CD14-positive monocyte (primary cell): ENCODE data around the gene C1QA. TPM values are rescaled to one million over a fixed set of nuclear protein-coding genes. Genes with fewer than 3 reads are reported as not detected.

Experiments
- DNase-seq, 3 donors: peaks; one replicate each; pipeline ENCODE4 v3.0.0-alpha.2; 2011 to 2022
- H2AFZ ChIP-seq: 2 replicates; pipeline ENCODE4 v1.6.0; 2012; ENCODE audit warnings: mild to moderate bottlenecking, low read depth, low read length, inconsistent platforms; ENCODE audit not compliant: insufficient read depth, poor library complexity, severe bottlenecking
- H3K27ac ChIP-seq, 2 donors: 1 replicate in 1 of 2; 2 replicates in 1 of 2; pipeline ENCODE4 v1.5.1; 2012 to 2013; ENCODE audit warnings: low read length in 2 of 2, control low read depth in 1 of 2, inconsistent platforms in 1 of 2, low read depth in 1 of 2, mild to moderate bottlenecking in 1 of 2
- H3K27me3 ChIP-seq, 2 donors: one replicate each; pipeline versions ENCODE4 v1.6.0 to v1.6.1; 2011 to 2013; ENCODE audit warnings: low read length in 2 of 2; ENCODE audit not compliant: control insufficient read depth in 2 of 2, insufficient read depth in 2 of 2
- H3K36me3 ChIP-seq, 2 donors: replicated peaks in 1 of 2; 1 replicate in 1 of 2; 2 replicates in 1 of 2; pipeline versions ENCODE4 v1.5.1 to v1.6.1; 2012 to 2013; ENCODE audit warnings: low read length in 2 of 2, control low read depth in 1 of 2, inconsistent platforms in 1 of 2, mild to moderate bottlenecking in 1 of 2; ENCODE audit not compliant: insufficient read depth in 2 of 2, control insufficient read depth in 1 of 2
- H3K4me1 ChIP-seq, 2 donors: 1 replicate in 1 of 2; 2 replicates in 1 of 2; pipeline versions ENCODE4 v1.5.1 to v1.6.1; 2012 to 2013; ENCODE audit warnings: low read length in 2 of 2, control low read depth in 1 of 2, inconsistent platforms in 1 of 2, mild to moderate bottlenecking in 1 of 2, moderate library complexity in 1 of 2; ENCODE audit not compliant: insufficient read depth in 2 of 2, control insufficient read depth in 1 of 2
- H3K4me2 ChIP-seq: replicated peaks from 2 replicates; pipeline ENCODE3; 2012; ENCODE audit warnings: low read length, moderate library complexity, mild to moderate bottlenecking; ENCODE audit not compliant: poor library complexity, severe bottlenecking; ENCODE audit errors: extremely low read depth
- H3K4me3 ChIP-seq, 3 experiments: fragments of 200-600 bp in 1 of 3; sonication (generic) in 1 of 3; replicated peaks in 1 of 3; 1 replicate in 2 of 3; 2 replicates in 1 of 3; pipeline ENCODE4 v1.5.1; 2011 to 2013; ENCODE audit warnings: low read length in 3 of 3, mild to moderate bottlenecking in 3 of 3, control low read depth in 2 of 3, low read depth in 2 of 3, inconsistent platforms in 1 of 3, moderate library complexity in 1 of 3
- H3K79me2 ChIP-seq: 2 replicates; pipeline ENCODE4 v1.6.0; 2012; ENCODE audit warnings: mild to moderate bottlenecking, control low read depth, inconsistent platforms, low read length, moderate library complexity; ENCODE audit not compliant: insufficient read depth
- H3K9ac ChIP-seq: 2 replicates; pipeline ENCODE4 v1.6.0; 2017; ENCODE audit warnings: low read length, mild to moderate bottlenecking; ENCODE audit not compliant: insufficient read depth, poor library complexity, severe bottlenecking
- H3K9me3 ChIP-seq, 2 donors: replicated peaks in 1 of 2; 1 replicate in 1 of 2; 2 replicates in 1 of 2; pipeline versions ENCODE4 v1.5.1 to v1.6.1; 2012 to 2013; ENCODE audit warnings: low read length in 2 of 2, control low read depth in 1 of 2; ENCODE audit not compliant: control insufficient read depth in 1 of 2, insufficient read depth in 1 of 2
- H4K20me1 ChIP-seq: 2 replicates; pipeline ENCODE4 v1.6.0; 2012; ENCODE audit warnings: mild to moderate bottlenecking, low read length, control low read depth, moderate library complexity; ENCODE audit not compliant: insufficient read depth
- H3K27ac Mint-ChIP-seq, 7 donors: one replicate each; pipeline ENCODE4 v1.8.0; 2020; ENCODE audit warnings: mild to moderate bottlenecking in 7 of 7, mixed read lengths in 7 of 7, moderate library complexity in 6 of 7, inconsistent platforms in 2 of 7
- H3K27me3 Mint-ChIP-seq, 3 donors: one replicate each; pipeline ENCODE4 v1.8.0; 2021 to 2022; ENCODE audit warnings: low read depth in 3 of 3, mild to moderate bottlenecking in 3 of 3, mixed read lengths in 3 of 3, moderate library complexity in 3 of 3, inconsistent platforms in 1 of 3
- H3K36me3 Mint-ChIP-seq, 2 donors: one replicate each; pipeline ENCODE4 v1.8.0; 2020; ENCODE audit warnings: mixed read lengths in 2 of 2, inconsistent platforms in 1 of 2, mild to moderate bottlenecking in 1 of 2
- H3K4me1 Mint-ChIP-seq: one replicate; pipeline ENCODE4 v1.8.0; 2020; ENCODE audit warnings: mild to moderate bottlenecking, mixed read lengths
- H3K4me3 Mint-ChIP-seq, 2 donors: one replicate each; pipeline ENCODE4 v1.8.0; 2020; ENCODE audit warnings: mild to moderate bottlenecking in 2 of 2, mixed read lengths in 2 of 2, moderate library complexity in 1 of 2
- H3K9me3 Mint-ChIP-seq, 7 donors: one replicate each; pipeline ENCODE4 v1.8.0; 2020 to 2022; ENCODE audit warnings: mixed read lengths in 7 of 7, mild to moderate bottlenecking in 6 of 7, moderate library complexity in 6 of 7, inconsistent platforms in 2 of 7
- CTCF ChIP-seq: fragments of 200-600 bp; IDR thresholded peaks from one replicate; pipeline ENCODE4 v1.8.0; 2022; ENCODE audit warnings: antibody characterized with exemption, mild to moderate bottlenecking
- WGBS: methylation state at CpG from one replicate; pipeline ENCODE4 v1.1.5; 2013; ENCODE audit warnings: missing lambda C conversion rate; ENCODE audit not compliant: insufficient coverage; 5-methylcytosine and 5-hydroxymethylcytosine counted together
- intact Hi-C, 2 donors: fragments of 100-400 bp; cut with micrococcal nuclease; formaldehyde crosslinking; loops; one replicate each; pipeline versions ENCODE4 v1.15.0 to v1.15.1; 2023
- polyA plus RNA-seq, 3 donors: library from polyadenylated mRNA; depleted of rRNA in 1 of 3; unstranded in 2 of 3; stranded (reverse) in 1 of 3; fragments of 300-500 nt in 2 of 3; fragments of >200 nt in 1 of 3; fragmentation: Illumina TruSeq in 2 of 3; gene quantifications; 1 replicate in 2 of 3; 2 replicates in 1 of 3; pipeline ENCODE4 v1.2.3, GENCODE V29; 2012 to 2021

Gene C1QA
- polyA plus RNA-seq, 3 donors, result 14.5 to 19.6 (median 16.3) TPM

GRCh38 chr1:22597301-22597965 lies 39.0 kb upstream of the C1QA start:
- Mint-ChIP-seq H3K4me1 (no peaks in the 10 kb centered on the region), H3K4me3 (no peak overlapping the region), H3K27ac (no peak overlapping the region), H3K27me3 (peaks cover 5 to 12% (median 7%) of the 10 kb centered on the region in 3 donors), H3K36me3 (no peaks in the 10 kb centered on the region), H3K9me3 (no peaks in the 10 kb centered on the region)
- no peak overlapping the region for H2AFZ ChIP-seq
- 85% methylated on average over 28 of the region's 30 CpGs for WGBS
- no peaks in the 10 kb centered on the region for H3K79me2 ChIP-seq
- H3K27ac ChIP-seq, result no peak overlapping the region
- H3K4me1 ChIP-seq, result no peaks in the 10 kb centered on the region
- H3K4me3 ChIP-seq, result no peak overlapping the region
- TF ChIP-seq CTCF, result no peak
- peaks cover 0 to 8% of the 10 kb centered on the region in 2 donors for H3K27me3 ChIP-seq
- intact Hi-C loops, result no loop called here
- H3K9ac ChIP-seq, result no peak overlapping the region
- H3K36me3 ChIP-seq, result no peaks in the 10 kb centered on the region
- no peak for DNase-seq
- no peak overlapping the region for H3K4me2 ChIP-seq
- no peaks in the 10 kb centered on the region for H4K20me1 ChIP-seq
- no peaks in the 10 kb centered on the region for H3K9me3 ChIP-seq

DNA sequence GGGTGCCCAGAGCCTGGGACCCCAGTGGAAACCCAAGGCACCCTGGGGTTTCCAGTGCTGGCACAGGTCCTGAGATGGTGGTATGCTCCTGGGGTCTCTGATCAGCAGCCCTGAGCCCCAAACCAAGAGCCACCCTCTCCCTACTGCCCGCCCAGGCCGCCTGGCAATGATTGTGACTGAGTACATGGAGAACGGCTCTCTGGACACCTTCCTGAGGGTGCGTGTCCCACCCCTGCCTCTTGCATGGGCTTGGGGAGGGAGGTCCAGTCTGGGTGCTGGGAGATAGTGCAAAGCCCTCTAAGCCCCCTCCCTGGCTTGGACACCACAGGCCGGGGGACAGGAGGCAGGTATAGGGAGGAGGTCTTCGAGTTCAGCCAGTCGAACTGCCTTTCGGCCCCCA lies 38.4 kb upstream of the C1QA start:
- Histone ChIP-seq H3K27ac (no peak overlapping the region), H3K9me3 (no peaks in the 10 kb centered on the region), H2AFZ (no peak overlapping the region), H3K4me1 (no peaks in the 10 kb centered on the region), H3K4me3 (no peak overlapping the region), H3K4me2 (no peak overlapping the region), H3K79me2 (no peaks in the 10 kb centered on the region), H4K20me1 (no peaks in the 10 kb centered on the region), H3K27me3 (peaks cover 0 to 6% of the 10 kb centered on the region in 2 donors), H3K36me3 (no peaks in the 10 kb centered on the region), H3K9ac (no peak overlapping the region)
- Mint-ChIP-seq H3K27me3 (peaks cover 4 to 8% (median 6%) of the 10 kb centered on the region in 3 donors), H3K36me3 (no peaks in the 10 kb centered on the region), H3K9me3 (no peaks in the 10 kb centered on the region), H3K4me1 (no peaks in the 10 kb centered on the region), H3K27ac (peak overlapping the region in 1 of 7 donors; percentile 2), H3K4me3 (no peak overlapping the region)
- intact Hi-C loops, result no loop called here
- 80% methylated on average over 2 of the region's 8 CpGs for WGBS
- no peak for TF ChIP-seq CTCF
- DNase-seq, result no peak
